ENCODE results near the gene ZBTB7C. TPM values are rescaled to one million over a fixed set of nuclear protein-coding genes. Genes with fewer than 3 reads are reported as not detected.
A peak's percentile ranks its signal among the peaks of the same experiment; 100 is the strongest.

The ZBTB7C gene
- total and polyA plus RNA-seq, 8 donors = 1.7 to 8.7 (median 2.7) TPM

GRCh38 chr18:48138210-48138609 is 271.0 kb downstream of the ZBTB7C start:
- peaks cover 9 to 59% of the 10 kb centered on the region in 2 donors for H3K27me3 ChIP-seq
- TF ChIP-seq CTCF (IDR thresholded peaks at IDR 0.05) = no peak
- H3K27ac ChIP-seq = no peak overlapping the region
- DNase-seq (peak in 1 of 4 donors; percentile 13), ATAC-seq (no peak)
- intact Hi-C loops (cut with DNase I) = no loop called here
- H3K4me1 ChIP-seq = peaks cover 11 to 19% of the 10 kb centered on the region in 2 donors
- H3K4me3 ChIP-seq = no peak overlapping the region
- no peaks in the 10 kb centered on the region for H3K36me3 ChIP-seq
- no peaks in the 10 kb centered on the region for H3K9me3 ChIP-seq

DNA sequence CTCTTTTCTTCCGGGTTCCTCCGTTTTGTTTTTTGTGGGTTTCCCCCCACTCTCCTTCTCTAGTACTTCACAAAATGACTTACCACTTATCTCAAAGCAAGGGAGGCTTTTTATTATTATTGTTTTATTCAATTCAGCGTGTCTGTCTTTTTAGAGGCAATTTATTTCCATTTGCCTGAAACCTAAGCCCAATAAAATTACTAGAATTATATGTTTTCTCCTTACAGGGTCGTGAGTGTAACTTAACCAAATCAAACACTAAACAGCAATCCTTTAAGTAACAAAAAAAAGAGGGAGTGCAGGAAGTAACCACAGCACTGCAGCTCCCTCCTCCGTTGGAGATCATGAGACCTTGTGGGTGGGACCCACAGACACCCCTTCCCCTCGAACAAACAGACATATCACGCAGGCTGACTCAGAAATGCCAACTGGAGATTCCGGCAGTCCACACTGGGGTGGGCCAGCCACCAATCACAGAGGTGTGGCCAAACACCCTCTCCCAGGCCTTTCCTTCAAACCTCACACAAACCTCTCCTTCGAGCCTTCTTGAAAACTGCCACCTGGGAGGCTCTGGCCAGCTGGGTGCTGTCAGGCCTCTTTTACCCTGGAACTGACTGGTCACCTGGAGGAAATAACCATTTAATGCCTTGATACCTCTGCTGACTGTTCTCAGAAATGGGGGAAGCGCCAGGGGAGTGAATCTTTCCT is 271.7 kb downstream of the ZBTB7C start:
- H3K4me3 ChIP-seq = peak overlapping the region; percentile 49 to 58
- no peaks in the 10 kb centered on the region for H3K36me3 ChIP-seq
- no peaks in the 10 kb centered on the region for H3K9me3 ChIP-seq
- peak overlapping the region in 1 of 2 donors; percentile 1 for H3K27ac ChIP-seq
- peaks cover 9 to 59% of the 10 kb centered on the region in 2 donors for H3K27me3 ChIP-seq
- TF ChIP-seq CTCF (IDR thresholded peaks at IDR 0.05) = no peak
- intact Hi-C loops (cut with DNase I) = no loop called here
- H3K4me1 ChIP-seq = peaks cover 11 to 19% of the 10 kb centered on the region in 2 donors
- DNase-seq = peak in 2 of 4 donors; percentile 32 to 34
- peak; percentile 4 for ATAC-seq

- DNase-seq (peak in 2 of 4 donors; percentile 29 to 56), ATAC-seq (peak; percentile 29)
- Histone ChIP-seq H3K4me3 (peak overlapping the region; percentile 49 to 58), H3K9me3 (no peaks in the 10 kb centered on the region), H3K36me3 (no peaks in the 10 kb centered on the region), H3K27me3 (peaks cover 9 to 59% of the 10 kb centered on the region in 2 donors), H3K27ac (peak overlapping the region; percentile 1 to 33), H3K4me1 (peaks cover 11 to 19% of the 10 kb centered on the region in 2 donors)
- TF ChIP-seq CTCF (IDR thresholded peaks at IDR 0.05) = no peak
- intact Hi-C loops (cut with DNase I) = no loop called here
Observed at GRCh38 chr18:48136827-48137373, 272.3 kb downstream of the ZBTB7C start.

- H3K36me3 ChIP-seq = no peaks in the 10 kb centered on the region
- DNase-seq (peak in 3 of 4 donors; percentile 31 to 38 (median 34)), ATAC-seq (peak; percentile 3)
- no peak for TF ChIP-seq CTCF (IDR thresholded peaks at IDR 0.05)
- peaks cover 9 to 59% of the 10 kb centered on the region in 2 donors for H3K27me3 ChIP-seq
- H3K27ac ChIP-seq = peak overlapping the region; percentile 1 to 33
- H3K4me1 ChIP-seq = peaks cover 11 to 19% of the 10 kb centered on the region in 2 donors
- intact Hi-C loops (cut with DNase I) = no loop called here
- H3K9me3 ChIP-seq = no peaks in the 10 kb centered on the region
- peak overlapping the region; percentile 49 to 58 for H3K4me3 ChIP-seq
Observed at GRCh38 chr18:48136051-48136826, 272.9 kb downstream of the ZBTB7C start.

All from left lung (tissue), 10 donors.